B cell (primary cell): ENCODE measurements around the gene HOXD4. TPM values are rescaled to one million over a fixed set of nuclear protein-coding genes. Genes with fewer than 3 reads are reported as not detected.

Experiments
- ATAC-seq: fragments of 200-7000 bp; cut with Tn5 transposase; one replicate; pipeline ENCODE4 v1.10.0; 2021; ENCODE audit warnings: low read depth, mild to moderate bottlenecking, moderate number of reproducible peaks, moderate library complexity
- CTCF ChIA-PET: fragments of 350-600 bp; sonication (Branson Sonifier 250); formaldehyde crosslinking; loops from one replicate; lab custom pipeline; 2021; ENCODE audit warnings: antibody characterized with exemption, inconsistent platforms; lab: Charles Lee
- POLR2A ChIA-PET: fragments of 350-600 bp; sonication (Branson Sonifier 250); formaldehyde crosslinking; loops from one replicate; lab custom pipeline; 2021; ENCODE audit warnings: antibody characterized with exemption; lab: Charles Lee
- DNase-seq: peaks from one replicate; pipeline ENCODE4 v3.0.0; 2013
- H2AFZ ChIP-seq: 2 replicates; pipeline ENCODE4 v1.6.1; 2012; ENCODE audit warnings: mild to moderate bottlenecking, low read depth, low read length; ENCODE audit not compliant: insufficient read depth, poor library complexity, severe bottlenecking
- H3K27ac ChIP-seq, 2 donors: 1 replicate in 1 of 2; 2 replicates in 1 of 2; pipeline ENCODE4 v1.5.1; 2012 to 2013; ENCODE audit warnings: low read length in 2 of 2, mild to moderate bottlenecking in 2 of 2, moderate library complexity in 1 of 2
- H3K27me3 ChIP-seq, 4 experiments: fragments of 200-600 bp in 1 of 4; sonication (generic) in 1 of 4; replicated peaks in 1 of 4; 1 replicate in 2 of 4; 2 replicates in 2 of 4; pipeline versions ENCODE4 v1.6.1 to v1.7.0; 2013 to 2016; ENCODE audit warnings: low read length in 3 of 4, mild to moderate bottlenecking in 2 of 4, mixed read lengths in 1 of 4, moderate library complexity in 1 of 4; ENCODE audit not compliant: insufficient read depth in 4 of 4, control insufficient read depth in 3 of 4; ENCODE audit errors: control extremely low read depth in 1 of 4
- H3K36me3 ChIP-seq, 2 experiments: replicated peaks in 1 of 2; 1 replicate in 1 of 2; 2 replicates in 1 of 2; pipeline versions ENCODE4 v1.6.1 to v1.7.1; 2013; ENCODE audit warnings: low read length in 1 of 2; ENCODE audit not compliant: insufficient read depth in 2 of 2, control insufficient read depth in 1 of 2; ENCODE audit errors: control extremely low read depth in 1 of 2, extremely low read depth in 1 of 2
- H3K4me1 ChIP-seq, 2 donors: fragments of 200-600 bp in 1 of 2; sonication (generic) in 1 of 2; 1 replicate in 1 of 2; 2 replicates in 1 of 2; pipeline versions ENCODE4 v1.5.1 to v1.6.1; 2013 to 2017; ENCODE audit warnings: low read length in 2 of 2; ENCODE audit not compliant: control insufficient read depth in 2 of 2, insufficient read depth in 2 of 2
- H3K4me2 ChIP-seq: replicated peaks from 2 replicates; pipeline ENCODE3; 2012; ENCODE audit warnings: mild to moderate bottlenecking, low read depth, low read length; ENCODE audit not compliant: poor library complexity, severe bottlenecking
- H3K4me3 ChIP-seq, 5 experiments: fragments of 200-600 bp in 1 of 5; sonication (generic) in 1 of 5; 1 replicate in 3 of 5; 2 replicates in 2 of 5; pipeline versions ENCODE4 v1.5.1 to v1.7.0; 2011 to 2016; ENCODE audit warnings: low read length in 4 of 5, mild to moderate bottlenecking in 4 of 5, low read depth in 2 of 5, control low read depth in 1 of 5, moderate library complexity in 1 of 5; ENCODE audit not compliant: insufficient read depth in 1 of 5; ENCODE audit errors: control extremely low read depth in 1 of 5, extremely low read depth in 1 of 5
- H3K79me2 ChIP-seq: fragments of 200-600 bp; sonication (generic); one replicate; pipeline ENCODE4 v1.6.0; 2016; ENCODE audit warnings: low read length; ENCODE audit not compliant: control insufficient read depth, insufficient read depth
- H3K9ac ChIP-seq: fragments of 200-600 bp; sonication (generic); 2 replicates; pipeline ENCODE4 v1.6.1; 2017; ENCODE audit warnings: mild to moderate bottlenecking, low read length, moderate library complexity
- H3K9me3 ChIP-seq, 3 donors: one replicate each; pipeline versions ENCODE4 v1.6.1 to v1.7.1; 2013; ENCODE audit warnings: low read length in 2 of 3; ENCODE audit not compliant: control insufficient read depth in 2 of 3, insufficient read depth in 1 of 3; ENCODE audit errors: control extremely low read depth in 1 of 3
- H4K20me1 ChIP-seq: 2 replicates; pipeline ENCODE4 v1.6.0; 2012; ENCODE audit warnings: mild to moderate bottlenecking, low read length; ENCODE audit not compliant: insufficient read depth, control insufficient read depth, poor library complexity, severe bottlenecking
- H3K27ac Mint-ChIP-seq: one replicate; pipeline ENCODE4 v1.8.0; 2021; ENCODE audit warnings: mixed read lengths
- H3K27me3 Mint-ChIP-seq: one replicate; pipeline ENCODE4 v1.8.0; 2021; ENCODE audit warnings: mixed read lengths
- H3K4me1 Mint-ChIP-seq: one replicate; pipeline ENCODE4 v1.8.0; 2021; ENCODE audit warnings: mixed read lengths
- H3K4me3 Mint-ChIP-seq: one replicate; pipeline ENCODE4 v1.8.0; 2021; ENCODE audit warnings: mixed read lengths
- H3K9me3 Mint-ChIP-seq: one replicate; pipeline ENCODE4 v1.8.0; 2022; ENCODE audit warnings: mixed read lengths; ENCODE audit not compliant: insufficient read depth
- EZH2 ChIP-seq: IDR thresholded peaks from 2 replicates; pipeline ENCODE4 v1.6.1; 2012; ENCODE audit warnings: borderline replicate concordance, low read depth, mild to moderate bottlenecking, moderate library complexity, low read length; ENCODE audit not compliant: insufficient read depth, poor library complexity, severe bottlenecking
- WGBS: methylation state at CpG from one replicate; pipeline ENCODE4 v1.1.5; 2013; ENCODE audit warnings: missing lambda C conversion rate; ENCODE audit not compliant: insufficient coverage; 5-methylcytosine and 5-hydroxymethylcytosine counted together
- intact Hi-C: fragments of 100-400 bp; cut with micrococcal nuclease; formaldehyde crosslinking; loops from one replicate; pipeline ENCODE4 v1.10.0; 2022
- polyA plus RNA-seq: library from polyadenylated mRNA; depleted of rRNA; stranded (reverse); fragments of >200 nt; gene quantifications from 2 replicates; pipeline ENCODE4 v1.2.3, GENCODE V29; 2012
- total RNA-seq, 2 donors: library from RNA; stranded (reverse); fragments of 120-200 nt in 1 of 2; gene quantifications; 1 replicate in 1 of 2; 2 replicates in 1 of 2; pipeline versions ENCODE4 v1.2.3 to v1.2.4, GENCODE V29; 2013 to 2022
- TF ChIP-seq, protein P1 (sequence below): fragments of 200-600 bp; IDR thresholded peaks from one replicate; pipeline ENCODE4 v1.8.0; 2022; ENCODE audit warnings: antibody characterized with exemption, mild to moderate bottlenecking

Gene HOXD4
- total and polyA plus RNA-seq, 2 donors (not counting 1 experiment from before 2014, with no cell fraction given), result not detected

DNA sequence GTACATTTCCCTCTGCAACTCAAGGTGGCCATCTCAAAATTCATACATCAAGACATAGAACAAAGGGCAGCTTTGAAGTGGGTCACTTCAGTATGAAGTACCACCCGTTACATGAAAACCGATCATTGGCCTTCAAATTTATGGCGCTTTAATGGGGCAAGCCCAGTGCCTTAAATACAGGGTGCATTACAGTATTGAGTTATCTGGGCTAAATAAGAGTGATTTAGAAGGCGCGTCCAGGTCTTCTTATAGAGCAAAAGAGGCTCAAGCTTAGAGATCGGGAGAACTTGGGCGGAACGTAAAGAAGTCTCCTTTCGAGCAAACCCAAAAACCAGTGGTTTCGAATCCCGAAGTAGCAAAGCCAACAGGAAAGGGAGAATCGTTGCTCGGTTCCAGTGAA, 12.9 kb downstream of the HOXD4 start:
- Histone ChIP-seq H3K27ac (no peak overlapping the region), H3K4me1 (peaks cover 9 to 15% of the 10 kb centered on the region in 2 donors), H3K27me3 (peaks cover 0 to 84% (median 59%) of the 10 kb centered on the region in 4 experiments), H3K9ac (no peak overlapping the region), H3K79me2 (no peaks in the 10 kb centered on the region), H4K20me1 (no peaks in the 10 kb centered on the region), H3K4me3 (no peak overlapping the region), H3K36me3 (no peaks in the 10 kb centered on the region), H3K9me3 (peaks cover 0 to 60% (median 0%) of the 10 kb centered on the region in 3 donors), H3K4me2 (no peak overlapping the region), H2AFZ (no peak overlapping the region)
- Mint-ChIP-seq H3K4me3 (no peak overlapping the region), H3K27me3 (peaks cover 70% of the 10 kb centered on the region), H3K4me1 (peaks cover 6% of the 10 kb centered on the region), H3K27ac (no peak overlapping the region), H3K9me3 (no peaks in the 10 kb centered on the region)
- intact Hi-C loops, result no loop called here
- ATAC-seq, result no peak
- TF ChIP-seq EZH2, result no peak
- TF ChIP-seq, protein P1, sequence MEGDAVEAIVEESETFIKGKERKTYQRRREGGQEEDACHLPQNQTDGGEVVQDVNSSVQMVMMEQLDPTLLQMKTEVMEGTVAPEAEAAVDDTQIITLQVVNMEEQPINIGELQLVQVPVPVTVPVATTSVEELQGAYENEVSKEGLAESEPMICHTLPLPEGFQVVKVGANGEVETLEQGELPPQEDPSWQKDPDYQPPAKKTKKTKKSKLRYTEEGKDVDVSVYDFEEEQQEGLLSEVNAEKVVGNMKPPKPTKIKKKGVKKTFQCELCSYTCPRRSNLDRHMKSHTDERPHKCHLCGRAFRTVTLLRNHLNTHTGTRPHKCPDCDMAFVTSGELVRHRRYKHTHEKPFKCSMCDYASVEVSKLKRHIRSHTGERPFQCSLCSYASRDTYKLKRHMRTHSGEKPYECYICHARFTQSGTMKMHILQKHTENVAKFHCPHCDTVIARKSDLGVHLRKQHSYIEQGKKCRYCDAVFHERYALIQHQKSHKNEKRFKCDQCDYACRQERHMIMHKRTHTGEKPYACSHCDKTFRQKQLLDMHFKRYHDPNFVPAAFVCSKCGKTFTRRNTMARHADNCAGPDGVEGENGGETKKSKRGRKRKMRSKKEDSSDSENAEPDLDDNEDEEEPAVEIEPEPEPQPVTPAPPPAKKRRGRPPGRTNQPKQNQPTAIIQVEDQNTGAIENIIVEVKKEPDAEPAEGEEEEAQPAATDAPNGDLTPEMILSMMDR, result no peak
- 30% methylated on average over 12 of the region's 13 CpGs for WGBS
- CTCF ChIA-PET, result no interaction called here
- POLR2A ChIA-PET, result no interaction called here
- DNase-seq, result no peak

DNA sequence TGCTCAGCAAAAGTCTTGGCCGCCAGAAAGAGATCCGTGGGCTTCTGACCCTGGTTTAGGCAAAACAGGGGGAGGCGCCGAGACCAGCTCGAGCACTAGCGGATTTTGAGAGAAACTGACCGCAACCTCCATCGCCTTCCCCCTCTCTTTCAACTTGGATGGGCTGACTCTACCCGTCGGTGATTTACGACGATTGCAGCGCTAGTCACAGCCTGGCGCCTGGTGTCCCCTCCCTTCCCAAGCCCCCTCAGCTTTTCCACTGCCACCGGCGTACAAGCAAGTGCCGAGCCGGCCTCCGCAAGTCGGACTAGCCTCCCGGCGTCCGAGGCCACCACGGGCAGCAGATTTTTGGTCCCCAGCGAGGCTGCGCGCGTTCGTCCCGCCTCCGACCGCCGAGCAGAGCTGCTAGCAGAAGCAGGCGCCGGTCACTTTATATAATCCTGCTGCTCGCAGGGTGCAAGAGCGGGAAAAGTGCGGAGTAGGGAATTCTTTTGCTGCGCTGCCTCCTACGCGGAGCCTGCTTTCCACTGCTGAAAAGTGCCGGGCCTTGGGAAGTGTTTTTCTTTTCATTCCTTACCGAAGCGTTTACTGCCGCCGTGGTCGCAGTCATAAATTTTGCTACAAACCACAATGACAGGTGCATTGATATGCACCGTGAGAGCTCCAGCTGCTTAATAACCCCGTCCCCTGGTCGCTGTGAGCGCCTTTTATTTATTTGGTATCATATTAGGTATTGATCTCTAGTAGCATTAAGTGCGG, 13.4 kb downstream of the HOXD4 start:
- ATAC-seq (no peak), DNase-seq (no peak)
- ChIA-PET CTCF (no interaction called here), POLR2A (no interaction called here)
- H3K27me3 ChIP-seq, result peaks cover 0 to 84% (median 60%) of the 10 kb centered on the region in 4 experiments
- peaks cover 6% of the 10 kb centered on the region for H3K4me1 Mint-ChIP-seq
- no peak overlapping the region for H3K4me2 ChIP-seq
- no peaks in the 10 kb centered on the region for H3K79me2 ChIP-seq
- no peak overlapping the region for H3K4me3 Mint-ChIP-seq
- no peak overlapping the region for H3K27ac Mint-ChIP-seq
- peak overlapping the region; percentile 25 for H2AFZ ChIP-seq
- H3K9me3 ChIP-seq, result peaks cover 0 to 58% (median 0%) of the 10 kb centered on the region in 3 donors
- 9% methylated on average over 52 of the region's 52 CpGs for WGBS
- H3K4me1 ChIP-seq, result peaks cover 4 to 11% of the 10 kb centered on the region in 2 donors
- intact Hi-C loops, result no loop called here
- TF ChIP-seq EZH2, result no peak
- TF ChIP-seq, protein P1, result no peak
- no peak overlapping the region for H3K4me3 ChIP-seq
- no peaks in the 10 kb centered on the region for H4K20me1 ChIP-seq
- H3K9ac ChIP-seq, result no peak overlapping the region
- H3K36me3 ChIP-seq, result no peaks in the 10 kb centered on the region
- H3K27me3 Mint-ChIP-seq, result peaks cover 76% of the 10 kb centered on the region
- no peaks in the 10 kb centered on the region for H3K9me3 Mint-ChIP-seq
- no peak overlapping the region for H3K27ac ChIP-seq
